Left lung (tissue), 10 donors: ENCODE data around the gene CHRM5. TPM values are rescaled to one million over a fixed set of nuclear protein-coding genes. Genes with fewer than 3 reads are reported as not detected.

Experiments used
- ATAC-seq: fragments of 200-7000 bp; cut with Tn5 transposase; one replicate; pipeline ENCODE4 v1.9.1; 2020; ENCODE audit warnings: moderate library complexity
- DNase-seq, 4 donors: peaks; one replicate each; pipeline ENCODE4 v3.0.0-alpha.2; 2013 to 2020
- H3K27ac ChIP-seq, 2 donors: fragments of 200-600 bp; sonication (generic) in 1 of 2; one replicate each; pipeline versions ENCODE4 v1.5.0 to v1.8.0; 2020 to 2021
- H3K27me3 ChIP-seq, 2 donors: fragments of 200-600 bp; sonication (generic) in 1 of 2; one replicate each; pipeline versions ENCODE4 v1.5.0 to v1.8.0; 2020 to 2021
- H3K36me3 ChIP-seq, 2 donors: fragments of 200-600 bp; sonication (generic) in 1 of 2; one replicate each; pipeline versions ENCODE4 v1.5.0 to v1.8.0; 2020 to 2021
- H3K4me1 ChIP-seq, 2 donors: fragments of 200-600 bp; one replicate each; pipeline ENCODE4 v1.8.0; 2021
- H3K4me3 ChIP-seq, 2 donors: fragments of 200-600 bp; sonication (generic) in 1 of 2; one replicate each; pipeline versions ENCODE4 v1.5.0 to v1.8.0; 2020 to 2021; ENCODE audit warnings: mild to moderate bottlenecking in 1 of 2
- H3K9me3 ChIP-seq, 2 donors: fragments of 200-600 bp; sonication (generic) in 1 of 2; one replicate each; pipeline versions ENCODE4 v1.5.0 to v1.8.0; 2020 to 2021
- intact Hi-C, 2 donors: fragments of 100-400 bp; cut with DNase I; formaldehyde crosslinking; loops; one replicate each; pipeline versions ENCODE4 v1.11.2 to v1.14.2; 2022
- polyA plus RNA-seq, 6 donors: library from polyadenylated mRNA; unstranded; fragments of 120-200 nt; gene quantifications; one replicate each; pipeline ENCODE4 v1.2.1, GENCODE V29; 2013; ENCODE audit not compliant: insufficient read length in 6 of 6
- total RNA-seq, 2 donors: library from RNA; stranded (reverse); fragmentation: NEBNext Ultra II Directional; extraction: Animal tissue kit (Norgen Biotek cat#: 25700); gene quantifications; one replicate each; pipeline ENCODE4 v1.2.1, GENCODE V29; 2021
- TF ChIP-seq, protein P1 (sequence below), 2 donors: fragments of 200-600 bp; sonication (generic) in 1 of 2; IDR thresholded peaks; one replicate each; pipeline versions ENCODE4 v1.5.0 to v1.8.0; 2021; ENCODE audit warnings: antibody characterized with exemption in 2 of 2
- donor health status: DM: no; HTN: yes; CAD: no.
- donor health status: DM: no; HTN: no; CAD: no.

Gene CHRM5
- total and polyA plus RNA-seq, 8 donors = 0.15 to 0.61 (median 0.30) TPM; not detected in 2

- Histone ChIP-seq H3K36me3 (no peaks in the 10 kb centered on the region), H3K27me3 (no peaks in the 10 kb centered on the region), H3K4me1 (no peaks in the 10 kb centered on the region), H3K9me3 (no peaks in the 10 kb centered on the region), H3K4me3 (no peak overlapping the region), H3K27ac (no peak overlapping the region)
- TF ChIP-seq, protein P1, sequence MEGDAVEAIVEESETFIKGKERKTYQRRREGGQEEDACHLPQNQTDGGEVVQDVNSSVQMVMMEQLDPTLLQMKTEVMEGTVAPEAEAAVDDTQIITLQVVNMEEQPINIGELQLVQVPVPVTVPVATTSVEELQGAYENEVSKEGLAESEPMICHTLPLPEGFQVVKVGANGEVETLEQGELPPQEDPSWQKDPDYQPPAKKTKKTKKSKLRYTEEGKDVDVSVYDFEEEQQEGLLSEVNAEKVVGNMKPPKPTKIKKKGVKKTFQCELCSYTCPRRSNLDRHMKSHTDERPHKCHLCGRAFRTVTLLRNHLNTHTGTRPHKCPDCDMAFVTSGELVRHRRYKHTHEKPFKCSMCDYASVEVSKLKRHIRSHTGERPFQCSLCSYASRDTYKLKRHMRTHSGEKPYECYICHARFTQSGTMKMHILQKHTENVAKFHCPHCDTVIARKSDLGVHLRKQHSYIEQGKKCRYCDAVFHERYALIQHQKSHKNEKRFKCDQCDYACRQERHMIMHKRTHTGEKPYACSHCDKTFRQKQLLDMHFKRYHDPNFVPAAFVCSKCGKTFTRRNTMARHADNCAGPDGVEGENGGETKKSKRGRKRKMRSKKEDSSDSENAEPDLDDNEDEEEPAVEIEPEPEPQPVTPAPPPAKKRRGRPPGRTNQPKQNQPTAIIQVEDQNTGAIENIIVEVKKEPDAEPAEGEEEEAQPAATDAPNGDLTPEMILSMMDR (IDR thresholded peaks at IDR 0.05) = no peak
- ATAC-seq (no peak), DNase-seq (no peak)
- intact Hi-C loops = loop anchor here in 1 of 2 donors (10.0 kb wide), 1 partner anchor 234 kb away; no protein-coding TSS in a partner anchor
These were observed 524 bp downstream of the CHRM5 start for GRCh38 chr15:33968821-33969220.

- no peaks in the 10 kb centered on the region for H3K9me3 ChIP-seq
- no peaks in the 10 kb centered on the region for H3K36me3 ChIP-seq
- intact Hi-C loops = no loop called here
- ATAC-seq = no peak
- no peaks in the 10 kb centered on the region for H3K27me3 ChIP-seq
- no peaks in the 10 kb centered on the region for H3K4me1 ChIP-seq
- no peak overlapping the region for H3K4me3 ChIP-seq
- DNase-seq = no peak
- H3K27ac ChIP-seq = no peak overlapping the region
- TF ChIP-seq, protein P1 (IDR thresholded peaks at IDR 0.05) = no peak
These were observed 3.5 kb downstream of the CHRM5 start for GRCh38 chr15:33971811-33972210.

- Histone ChIP-seq H3K27ac (no peak overlapping the region), H3K36me3 (no peaks in the 10 kb centered on the region), H3K4me3 (no peak overlapping the region), H3K4me1 (no peaks in the 10 kb centered on the region), H3K9me3 (no peaks in the 10 kb centered on the region), H3K27me3 (no peaks in the 10 kb centered on the region)
- TF ChIP-seq, protein P1 (IDR thresholded peaks at IDR 0.05) = no peak
- ATAC-seq = no peak
- intact Hi-C loops = no loop called here
- no peak for DNase-seq
These were observed 6.8 kb downstream of the CHRM5 start for GRCh38 chr15:33975022-33975565.

GRCh38 chr15:33980159-33980558 is 11.9 kb downstream of the CHRM5 start:
- TF ChIP-seq, protein P1 (IDR thresholded peaks at IDR 0.05) = no peak
- Histone ChIP-seq H3K27me3 (no peaks in the 10 kb centered on the region), H3K9me3 (no peaks in the 10 kb centered on the region), H3K4me1 (no peaks in the 10 kb centered on the region), H3K4me3 (no peak overlapping the region), H3K36me3 (no peaks in the 10 kb centered on the region), H3K27ac (no peak overlapping the region)
- DNase-seq (no peak), ATAC-seq (no peak)
- intact Hi-C loops = no loop called here

- intact Hi-C loops = no loop called here
- H3K4me3 ChIP-seq = no peak overlapping the region
- no peaks in the 10 kb centered on the region for H3K9me3 ChIP-seq
- no peaks in the 10 kb centered on the region for H3K4me1 ChIP-seq
- H3K27ac ChIP-seq = no peak overlapping the region
- ATAC-seq (no peak), DNase-seq (no peak)
- TF ChIP-seq, protein P1 (IDR thresholded peaks at IDR 0.05) = no peak
- no peaks in the 10 kb centered on the region for H3K27me3 ChIP-seq
- no peaks in the 10 kb centered on the region for H3K36me3 ChIP-seq
These were observed 14.2 kb downstream of the CHRM5 start for GRCh38 chr15:33982516-33982915.
